Stimulated activated CD4-positive, alpha-beta T cell treated with anti-CD3 and anti-CD28 coated beads, TNF-alpha, amount 100 ng/mL, for 1 hour (primary cell): ENCODE data around the gene TBCE.
A peak's percentile ranks its signal among the peaks of the same experiment; 100 is the strongest.

Experiments
- DNase-seq, 3 donors: peaks; one replicate each; pipeline ENCODE4 v3.0.0-alpha.2; 2020; ENCODE audit warnings: low read depth in 3 of 3, low spot score in 1 of 3

The TBCE gene

DNA sequence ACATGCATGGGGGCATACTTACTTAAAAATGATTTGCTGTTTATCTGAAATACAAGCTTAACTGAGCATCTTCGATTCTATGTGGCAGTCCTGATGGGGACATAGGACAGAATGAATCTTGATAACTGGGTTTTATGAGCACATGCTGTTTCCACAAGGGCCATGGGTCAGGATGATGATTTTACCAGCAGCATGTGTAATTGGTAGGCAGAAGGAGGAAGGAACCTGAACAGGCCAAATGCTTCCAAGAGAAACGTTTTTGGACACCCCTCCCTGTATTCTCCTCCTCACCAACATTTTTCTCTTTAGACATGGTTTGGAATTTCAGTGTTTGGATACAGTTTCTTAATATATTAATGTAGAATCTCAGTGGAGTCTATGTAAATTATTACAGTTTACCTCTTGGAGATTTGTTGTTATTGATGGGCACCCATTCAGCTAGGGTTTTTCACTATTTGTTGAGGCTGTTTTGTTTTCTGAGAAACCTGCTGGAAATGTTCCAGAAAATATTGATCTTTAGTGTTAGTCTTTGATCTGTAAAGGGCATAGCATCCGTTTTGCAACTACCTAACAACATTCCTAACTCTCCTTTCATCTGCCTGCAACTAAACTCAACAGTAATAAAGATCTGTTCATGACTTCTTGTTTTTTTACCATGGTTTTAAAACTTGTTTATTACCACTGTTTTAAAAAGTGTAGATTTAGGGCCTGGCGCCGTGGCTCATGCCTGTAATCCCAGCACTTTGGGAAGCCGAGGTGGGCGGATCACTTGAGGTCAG lies 42.0 kb downstream of the TBCE start:
- no peak for DNase-seq

DNA sequence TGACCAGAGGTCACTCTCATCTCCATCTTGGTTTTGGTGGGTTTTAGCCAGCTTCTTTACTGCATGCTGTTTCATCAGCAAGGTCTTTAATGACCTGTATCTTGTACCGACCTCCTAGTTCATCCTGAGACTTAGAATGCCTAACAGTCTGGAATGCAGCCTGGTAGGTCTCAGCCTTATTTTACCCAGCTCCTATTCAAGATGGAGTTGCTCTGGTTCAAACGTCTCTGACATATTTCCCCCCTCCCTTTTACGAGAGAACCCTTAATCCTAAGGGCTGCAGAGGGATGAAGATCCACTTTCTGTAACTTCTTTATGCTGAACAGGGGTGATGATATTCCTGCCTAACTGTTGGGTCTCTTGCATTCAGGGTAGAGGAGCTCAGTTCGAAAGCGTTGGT lies 43.2 kb downstream of the TBCE start:
- no peak for DNase-seq

DNA sequence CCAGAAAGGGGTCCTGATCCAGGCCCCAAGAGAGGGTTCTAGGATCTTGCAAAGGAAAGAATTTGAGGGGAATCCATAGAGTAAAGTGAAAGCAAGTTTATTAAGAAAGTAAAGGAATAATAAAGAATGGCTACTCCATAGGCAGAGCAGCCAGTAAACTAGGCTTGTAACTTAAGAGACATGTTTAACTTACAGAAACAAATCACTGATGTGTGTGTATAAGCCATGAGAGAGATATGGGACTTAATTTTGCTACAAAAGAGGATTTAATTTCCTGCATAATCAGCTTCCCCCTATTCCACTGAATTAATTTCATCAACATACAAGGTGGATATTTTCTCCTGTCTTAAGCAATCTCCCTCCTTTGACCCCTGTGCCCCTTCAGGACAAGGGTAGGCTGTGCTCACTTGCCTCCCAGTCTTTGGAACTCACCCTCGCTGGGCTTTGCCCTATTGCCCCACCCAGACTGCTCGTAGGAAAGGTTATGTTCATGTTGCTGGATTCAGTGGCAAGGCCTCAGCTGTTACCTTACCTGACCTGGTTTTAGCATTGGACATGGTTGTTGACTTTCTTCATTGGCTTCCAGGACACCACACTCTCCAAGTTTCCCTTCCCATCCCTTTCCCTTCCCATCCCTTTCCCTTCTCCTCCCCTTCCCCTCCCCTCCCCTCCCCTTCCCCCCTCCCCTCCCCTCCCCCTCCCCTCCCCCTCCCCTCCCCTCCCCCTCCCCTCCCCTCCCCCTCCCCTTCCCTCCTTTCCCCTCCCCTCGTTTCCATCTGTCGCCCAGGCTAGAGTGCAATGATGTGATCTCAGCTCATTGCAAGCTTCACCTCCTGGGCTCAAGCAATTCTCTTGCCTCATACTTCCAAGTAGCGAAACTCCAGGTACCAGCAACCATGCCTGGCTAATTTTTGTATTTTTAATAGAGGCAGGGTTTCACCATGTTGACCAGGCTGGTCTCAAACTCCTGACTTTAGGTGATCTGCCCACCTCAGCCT lies 44.6 kb downstream of the TBCE start:
- DNase-seq, result no peak

DNA sequence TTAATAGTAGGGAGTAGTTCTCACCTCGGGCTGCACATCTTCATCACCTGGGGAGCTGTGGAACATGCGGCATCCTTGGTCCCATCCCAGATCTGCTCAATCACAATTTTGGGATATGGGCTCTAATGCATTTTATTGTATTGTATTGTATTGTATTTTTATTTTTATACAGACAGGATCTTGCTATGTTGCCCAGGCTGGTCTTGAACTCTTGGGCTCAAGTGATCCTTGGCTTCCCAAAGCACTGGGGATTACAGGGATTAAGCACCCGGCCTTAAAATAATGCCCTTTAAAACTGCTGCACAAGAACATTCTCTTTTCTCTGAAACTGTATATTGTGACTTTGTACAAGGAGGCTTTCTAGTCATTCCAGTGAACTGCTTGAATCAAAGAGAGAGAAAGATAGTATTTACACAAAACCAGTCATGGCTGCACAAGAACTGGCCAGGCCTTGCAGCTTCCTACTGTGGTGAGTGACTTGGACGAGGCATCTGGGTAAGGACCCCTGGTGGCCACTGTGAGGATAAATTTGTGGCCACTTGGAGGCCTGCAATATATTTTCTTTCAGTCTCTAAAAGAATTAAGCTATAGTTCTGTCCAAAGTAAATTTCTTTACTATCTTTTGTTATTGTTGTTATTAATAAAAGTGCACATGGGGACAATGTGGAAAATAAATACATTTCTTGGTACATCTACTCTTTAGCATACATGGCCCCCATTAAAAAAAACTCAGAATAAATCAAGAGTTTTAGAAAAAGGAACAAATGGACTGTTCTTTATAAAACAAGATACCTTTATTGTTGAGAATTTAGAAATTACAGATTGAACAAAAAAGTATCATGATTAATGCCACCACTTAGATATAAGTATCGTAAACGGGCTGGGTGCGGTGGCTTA lies 48.0 kb downstream of the TBCE start:
- DNase-seq, result peak; percentile 19 to 27 (median 26)

DNA sequence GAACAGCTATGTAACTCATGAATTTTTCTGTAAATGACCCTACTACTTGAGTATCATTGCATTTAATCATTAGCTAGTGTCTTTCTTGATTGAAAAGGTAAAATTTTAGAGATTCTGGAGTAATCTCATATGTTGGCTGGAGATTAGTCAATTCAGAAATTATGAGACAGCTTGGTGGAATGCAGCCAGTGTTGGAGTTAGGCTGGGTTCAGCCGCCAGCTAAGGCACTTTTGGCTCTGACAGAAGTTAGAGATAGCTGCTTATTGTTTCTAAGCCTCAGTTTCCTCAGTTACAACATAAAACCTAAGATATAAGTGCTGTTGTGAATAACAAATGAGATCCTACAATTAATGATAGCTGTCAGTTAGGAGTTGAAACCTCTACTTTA lies 49.4 kb downstream of the TBCE start:
- no peak for DNase-seq

DNA sequence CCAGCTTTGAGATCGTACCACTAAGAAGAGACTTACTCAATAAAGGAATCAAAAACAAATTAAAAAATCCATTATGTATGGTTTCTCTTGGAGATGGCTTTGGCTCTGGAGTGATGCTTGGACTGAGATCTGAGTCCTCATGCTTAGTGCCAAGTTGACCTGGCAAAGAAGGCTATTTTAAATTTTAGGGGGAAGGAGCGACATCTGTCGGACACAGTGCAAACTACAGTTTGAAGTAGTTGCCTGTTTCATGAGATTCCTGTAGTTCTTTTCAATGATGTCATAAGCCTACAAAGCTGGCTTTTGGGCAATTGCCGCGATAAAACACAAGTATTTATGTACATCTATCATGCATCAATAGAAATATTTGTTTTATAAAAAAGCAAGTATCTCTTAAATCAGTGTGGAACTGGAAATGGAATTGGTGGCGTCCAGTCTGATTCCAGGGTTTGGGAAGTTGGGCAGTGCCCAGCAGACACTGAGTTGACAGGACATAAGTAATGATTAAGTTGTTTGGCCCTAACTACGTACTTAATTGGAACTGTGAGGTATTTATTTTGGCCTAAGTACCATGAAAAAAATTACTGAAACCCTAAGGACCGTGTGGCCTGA lies 50.0 kb downstream of the TBCE start:
- peak; percentile 6 to 38 (median 24) for DNase-seq

DNA sequence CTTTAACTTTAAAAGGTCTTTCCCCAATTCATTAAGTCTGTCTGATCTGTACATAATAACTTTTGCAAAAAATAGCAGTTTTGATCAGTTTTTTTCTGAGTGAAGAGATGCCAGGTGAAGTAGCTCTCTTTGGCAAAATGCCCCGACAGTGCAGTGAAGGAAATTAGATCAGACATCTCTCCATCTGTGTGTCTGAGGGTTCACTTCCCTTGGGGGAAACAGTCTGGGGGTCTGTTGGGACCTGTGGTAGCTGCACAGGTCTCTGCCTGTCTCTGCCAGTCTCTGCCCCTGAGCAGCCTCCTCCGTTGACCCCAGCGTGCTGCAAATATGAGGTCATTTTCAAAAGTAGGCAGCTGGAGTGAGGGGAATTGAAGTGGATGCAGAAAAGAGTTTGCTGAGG lies 54.5 kb downstream of the TBCE start:
- DNase-seq, result no peak

DNA sequence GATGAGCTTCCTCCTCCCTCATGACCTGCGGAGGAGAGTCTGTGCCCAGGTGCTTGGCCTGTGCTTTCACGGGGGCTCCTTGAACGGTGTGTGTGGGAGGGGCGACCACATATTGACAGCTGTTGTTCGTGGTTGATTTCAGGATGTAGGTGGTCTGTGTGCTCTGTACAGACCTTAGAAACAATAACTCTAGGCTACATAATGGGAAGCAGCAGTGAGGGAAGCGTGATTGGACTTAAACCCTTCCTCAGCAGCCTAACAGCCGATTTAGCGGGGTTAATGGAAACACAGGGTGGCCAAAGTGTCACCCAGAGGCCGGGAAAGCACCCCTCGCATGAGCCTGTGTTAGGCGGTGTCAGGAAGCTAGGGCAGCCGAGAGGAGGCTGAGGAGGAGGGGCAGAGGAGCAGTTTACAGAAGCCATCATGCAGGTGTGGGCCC lies 56.0 kb downstream of the TBCE start:
- DNase-seq, result no peak

DNA sequence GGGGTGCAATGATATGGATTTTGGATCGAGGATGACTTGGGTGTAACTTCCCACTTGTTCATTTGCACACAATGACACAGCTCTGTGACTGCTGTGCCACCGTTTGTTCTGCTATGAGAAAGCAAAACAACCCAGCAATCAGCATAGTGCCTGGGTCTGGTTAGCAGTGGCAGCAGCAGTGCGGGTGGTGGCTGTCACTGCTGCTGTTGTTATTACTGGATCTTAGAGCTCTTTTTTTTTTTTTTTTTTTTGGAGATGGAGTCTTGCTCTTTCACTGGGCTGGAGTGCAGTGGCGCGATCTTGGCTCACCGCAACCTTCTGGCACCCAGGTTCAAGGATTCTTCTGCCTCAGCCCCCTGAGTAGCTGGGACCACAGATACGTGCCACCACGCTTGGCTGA lies 56.9 kb downstream of the TBCE start:
- no peak for DNase-seq

DNA sequence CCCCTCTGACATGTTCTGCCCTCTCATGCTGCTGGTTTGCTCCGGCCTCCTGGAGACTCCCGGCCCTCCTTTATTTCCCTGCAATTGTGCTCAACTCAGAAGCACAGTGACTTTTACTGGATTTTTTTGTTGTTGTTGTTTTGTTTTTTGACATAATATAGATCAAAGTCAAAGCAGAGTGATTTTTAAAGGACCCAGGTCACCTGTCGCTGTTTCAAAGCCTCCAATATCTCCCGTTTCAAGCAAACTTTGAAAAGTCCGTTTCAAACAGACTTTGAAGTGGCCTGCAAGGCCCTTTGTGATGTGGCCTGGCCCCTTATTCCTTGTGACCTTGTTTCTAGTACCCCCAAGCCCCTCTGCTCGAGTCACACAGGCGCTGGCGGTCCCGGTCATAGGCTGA lies 58.1 kb downstream of the TBCE start:
- DNase-seq, result no peak

DNA sequence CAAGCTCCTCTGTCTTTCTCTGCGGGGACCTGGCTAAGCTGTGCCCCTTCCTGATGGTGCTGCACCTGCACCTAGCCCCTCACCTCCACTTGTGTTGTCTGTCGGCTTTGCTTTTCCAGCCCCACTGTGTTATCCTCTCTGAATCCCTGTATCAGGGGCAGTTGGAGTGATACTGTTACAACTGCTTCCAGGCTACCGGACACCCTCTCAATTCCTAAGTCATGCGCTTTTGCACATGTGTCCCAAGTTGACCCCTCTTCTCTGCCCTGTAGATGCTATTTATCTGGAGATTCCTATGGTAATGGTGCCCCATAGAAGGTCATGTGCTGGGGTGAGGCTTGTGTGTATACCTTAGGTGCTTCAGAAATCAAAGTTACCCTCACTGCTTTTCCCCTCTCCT lies 58.9 kb downstream of the TBCE start:
- DNase-seq, result no peak

DNA sequence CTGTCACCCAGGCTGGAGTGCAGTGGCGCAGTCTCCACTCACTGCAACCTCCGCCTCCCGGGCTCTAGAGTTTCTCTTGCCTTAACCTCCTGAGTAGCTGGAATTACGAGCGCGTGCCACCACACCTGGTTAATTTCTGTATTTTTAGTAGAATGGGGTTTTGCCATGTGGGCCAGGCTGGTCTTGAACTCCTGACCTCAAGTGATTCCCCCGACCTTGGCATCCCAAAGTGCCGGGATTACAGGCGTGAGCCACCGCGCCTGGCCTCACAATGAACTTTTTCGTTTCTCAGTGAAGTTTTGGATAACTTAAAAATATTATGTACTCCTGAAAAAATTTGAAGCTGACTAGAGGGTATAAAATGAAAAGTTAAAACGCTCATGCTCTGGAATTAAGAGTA lies 59.5 kb downstream of the TBCE start:
- no peak for DNase-seq

DNA sequence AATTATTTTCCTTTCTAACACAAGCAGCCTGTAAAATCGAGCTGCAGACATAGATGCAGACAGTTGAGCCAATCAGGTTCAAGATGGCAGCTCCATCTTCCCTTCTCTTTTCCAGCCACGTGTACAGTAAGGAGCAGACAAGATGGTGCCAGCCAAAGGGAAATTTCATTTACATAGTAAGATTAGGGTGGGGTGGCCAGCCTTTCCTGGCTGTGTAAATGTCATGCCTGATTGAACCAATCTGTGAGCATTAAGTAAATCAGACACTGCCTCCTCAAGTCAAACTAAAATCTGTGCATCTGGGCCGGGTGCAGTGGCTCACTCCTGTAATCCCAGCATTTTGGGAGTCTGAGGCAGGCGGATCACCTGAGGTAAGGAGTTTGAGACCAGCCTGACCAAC lies 60.2 kb downstream of the TBCE start:
- DNase-seq, result no peak

DNA sequence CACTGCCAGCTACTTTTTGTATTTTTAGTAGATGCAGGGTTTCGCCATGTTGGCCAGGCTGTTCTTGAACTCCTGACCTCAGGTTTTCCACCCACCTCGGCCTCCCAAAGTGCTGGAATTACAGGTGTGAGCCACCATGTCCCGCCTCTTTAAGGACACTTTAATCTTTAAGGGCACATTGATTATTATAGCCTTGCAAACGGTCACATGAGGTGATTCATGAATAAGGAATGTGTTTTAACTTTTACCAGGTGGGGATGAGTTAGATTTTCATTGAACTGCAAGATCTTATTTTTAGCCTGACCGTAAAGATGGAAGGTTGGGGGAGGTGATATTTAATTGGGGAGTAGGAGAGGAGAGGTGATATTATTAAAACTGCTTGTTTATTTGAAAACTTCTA lies 61.9 kb downstream of the TBCE start:
- DNase-seq, result no peak

DNA sequence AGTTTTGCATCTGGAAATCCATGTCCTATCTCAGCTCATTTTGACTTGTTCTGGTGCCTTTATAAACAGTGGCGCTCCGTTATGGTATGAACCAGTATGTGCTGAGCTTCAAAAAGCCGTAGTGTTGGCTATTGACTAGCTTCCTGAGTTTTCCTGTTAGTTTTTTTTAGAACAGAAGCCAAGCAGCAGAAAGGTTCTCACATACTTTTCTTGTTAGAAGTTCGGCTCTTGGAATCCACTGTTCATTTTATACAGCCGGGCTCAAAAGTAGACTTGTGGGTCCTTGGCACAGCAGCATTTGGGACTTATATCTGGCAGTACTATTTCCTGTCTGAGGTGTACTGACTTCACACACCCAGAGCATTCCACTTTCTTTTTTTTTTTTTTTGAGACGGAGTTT lies 63.8 kb downstream of the TBCE start:
- DNase-seq, result no peak

DNA sequence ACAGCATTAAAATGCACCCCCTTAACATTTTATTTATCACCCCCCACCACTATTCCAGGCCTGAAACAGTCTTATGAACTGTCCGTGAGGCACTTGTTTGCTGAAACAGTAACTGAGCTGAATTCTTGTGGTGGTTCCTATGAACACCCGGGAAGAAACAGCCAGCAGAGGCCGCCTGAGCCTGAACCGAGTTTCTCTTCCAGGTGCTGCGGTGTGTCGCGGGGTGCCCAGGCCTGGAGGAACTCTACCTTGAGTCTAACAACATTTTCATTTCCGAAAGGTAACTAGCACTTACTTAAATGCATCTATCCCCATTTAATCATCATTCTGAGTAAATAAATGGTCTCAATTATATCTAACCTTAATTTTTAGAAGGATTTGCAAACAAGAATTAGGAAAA lies 66.8 kb downstream of the TBCE start:
- DNase-seq, result no peak

DNA sequence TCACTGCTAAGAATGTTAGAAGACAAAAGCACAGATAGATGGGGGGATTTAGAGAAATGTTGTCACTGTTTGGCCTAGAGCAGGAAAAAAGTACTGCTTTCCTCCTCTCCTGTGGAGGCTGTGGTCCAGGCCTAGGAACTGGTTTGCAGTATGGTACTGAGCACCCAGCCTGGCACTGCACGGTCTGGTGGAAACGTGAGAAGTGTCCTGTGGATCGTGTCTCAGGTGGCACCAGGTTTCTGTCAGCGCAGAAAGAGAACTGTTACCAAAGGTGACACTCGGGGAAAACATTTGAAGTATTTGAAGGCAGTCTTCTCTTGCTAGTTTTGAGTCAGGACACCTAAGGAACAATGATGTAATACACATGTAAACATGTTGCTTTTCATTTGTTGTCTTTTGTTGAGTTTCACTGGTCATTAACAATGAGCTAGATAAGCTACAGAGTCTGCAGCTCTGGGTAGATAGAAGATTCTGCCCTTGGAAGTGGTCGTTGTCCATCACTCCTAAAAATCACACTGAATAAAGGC lies 74.0 kb downstream of the TBCE start:
- no peak for DNase-seq

DNA sequence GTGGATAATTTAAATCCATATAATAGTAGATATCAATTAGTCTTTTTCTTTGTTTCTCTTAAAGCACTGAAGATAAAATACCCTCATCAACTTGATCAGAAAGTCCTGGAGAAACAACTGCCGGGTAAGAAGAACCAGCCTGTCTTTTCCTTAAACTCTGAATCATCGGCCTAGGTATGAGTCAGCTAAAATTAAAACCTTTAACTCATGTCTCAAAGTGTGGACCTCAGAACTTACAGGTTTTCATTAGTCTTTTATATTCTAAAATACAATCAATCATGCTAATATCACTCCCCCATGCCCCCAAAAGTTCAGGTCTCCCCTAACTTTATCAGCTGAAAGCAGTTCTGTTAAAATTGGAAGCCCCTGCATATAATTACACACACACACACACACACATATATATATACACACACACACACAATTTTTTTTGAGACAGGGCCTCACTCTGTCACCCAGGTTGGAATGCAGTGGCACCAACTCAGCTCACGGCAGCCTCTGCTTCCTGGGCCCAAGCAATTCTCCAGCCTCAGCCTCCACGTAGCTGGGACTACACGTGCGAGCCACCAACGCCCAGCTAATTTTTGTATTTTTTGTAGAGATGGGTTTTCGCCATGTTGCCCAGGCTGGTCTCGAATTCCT lies 75.7 kb downstream of the TBCE start:
- DNase-seq, result no peak

DNA sequence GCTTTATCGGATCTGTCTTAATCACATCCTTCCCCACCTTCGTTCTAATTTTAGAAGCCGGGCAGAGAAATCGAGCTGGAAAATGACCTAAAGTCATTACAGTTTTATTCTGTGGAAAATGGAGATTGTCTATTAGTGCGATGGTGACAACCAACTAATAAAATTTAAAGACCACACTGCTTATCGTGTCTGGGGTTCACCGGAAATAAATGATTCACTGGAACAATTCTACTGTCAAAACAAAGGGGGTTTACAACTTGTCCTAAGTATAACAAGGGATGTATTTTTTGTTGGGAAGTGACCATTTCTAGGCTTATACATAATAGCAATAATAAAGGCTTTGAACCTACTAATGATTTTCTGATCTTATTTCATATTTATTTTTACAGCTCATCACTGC lies 81.4 kb downstream of the TBCE start:
- DNase-seq, result no peak

DNA sequence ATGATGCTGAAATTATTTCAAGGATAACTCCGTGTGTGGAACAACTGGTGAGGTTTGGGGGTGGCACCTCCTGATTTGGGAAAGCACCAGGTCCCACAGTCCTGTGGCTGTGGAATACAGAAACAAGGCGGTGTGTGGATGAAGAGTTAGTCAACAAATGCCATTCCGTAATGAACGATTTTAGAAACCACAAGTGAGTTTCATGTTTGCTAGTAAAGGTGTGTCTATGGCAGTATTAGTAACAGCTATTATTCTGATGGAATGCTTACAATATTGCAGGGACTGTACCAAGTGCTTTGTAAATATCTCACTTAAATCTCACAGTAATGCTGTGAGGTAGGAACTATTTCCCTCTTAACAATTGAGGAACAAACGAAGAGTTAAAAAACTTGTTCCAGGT lies 83.2 kb downstream of the TBCE start:
- no peak for DNase-seq
